Measurements from ENCODE around the gene HIVEP3. TPM values are rescaled to one million over a fixed set of nuclear protein-coding genes. Genes with fewer than 3 reads are reported as not detected.
A peak's percentile ranks its signal among the peaks of the same experiment; 100 is the strongest.
"Not testable (repeated sequence)": the region's sequence is repeated elsewhere in the genome, so short reads cannot be mapped to it uniquely, and the experiment has no call there.

HIVEP3 gene
- total and polyA plus RNA-seq, 3 donors from 2014 or later, result 4.8 to 7.3 (median 7.2) TPM

DNA sequence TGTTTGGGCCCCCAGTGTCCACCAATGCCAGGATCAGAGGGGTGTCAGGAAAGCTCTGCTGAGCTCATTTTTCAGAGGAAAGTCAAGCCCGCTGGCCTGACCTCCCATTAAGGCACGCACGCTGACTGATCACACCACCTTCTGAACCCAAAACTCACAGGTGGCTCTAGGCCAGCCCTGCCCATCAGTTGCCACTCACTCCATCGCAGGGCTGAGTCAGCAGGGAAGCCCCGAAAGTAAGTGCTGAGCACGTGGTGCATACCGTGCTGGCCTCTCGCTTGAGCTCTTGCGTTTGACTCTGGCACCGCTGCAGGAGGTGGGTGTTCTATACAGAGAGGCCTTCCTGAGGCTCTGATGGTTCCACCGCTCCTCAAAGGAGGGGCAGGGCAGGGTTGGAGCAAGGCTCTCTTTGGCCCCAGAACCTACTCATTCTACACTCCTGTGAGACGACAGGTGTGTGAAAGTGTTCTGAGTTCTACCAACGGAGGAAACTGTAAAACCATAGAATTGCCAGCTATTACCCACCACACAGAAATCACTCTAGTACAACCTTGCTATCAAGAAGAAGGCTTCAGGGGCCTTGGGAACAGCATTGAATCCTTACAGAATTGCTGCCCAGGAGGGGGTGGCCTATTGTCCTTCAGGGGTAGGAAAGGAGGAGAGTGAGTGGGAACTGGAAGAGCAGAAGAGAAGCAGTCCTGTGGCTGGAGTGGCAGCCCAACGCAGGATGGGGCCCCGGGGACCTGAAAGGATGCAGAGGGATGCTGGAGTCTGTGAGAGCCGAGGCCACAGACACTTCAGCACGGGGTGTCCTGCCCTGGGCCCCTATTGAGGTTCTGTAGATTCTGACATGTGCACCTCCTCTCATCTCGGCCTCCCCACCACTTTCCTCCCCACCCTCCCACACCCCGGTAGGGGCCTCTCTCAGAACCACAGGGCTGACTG lies 219.5 kb downstream of the HIVEP3 start:
- no peaks in the 10 kb centered on the region for H3K27me3 ChIP-seq
- no peak overlapping the region for H3K4me3 ChIP-seq
- DNase-seq, result no peak
- intact Hi-C loops (cut with DNase I; ENCODE audit: low total_unique reads), result no loop called here
- TF ChIP-seq, protein P1, sequence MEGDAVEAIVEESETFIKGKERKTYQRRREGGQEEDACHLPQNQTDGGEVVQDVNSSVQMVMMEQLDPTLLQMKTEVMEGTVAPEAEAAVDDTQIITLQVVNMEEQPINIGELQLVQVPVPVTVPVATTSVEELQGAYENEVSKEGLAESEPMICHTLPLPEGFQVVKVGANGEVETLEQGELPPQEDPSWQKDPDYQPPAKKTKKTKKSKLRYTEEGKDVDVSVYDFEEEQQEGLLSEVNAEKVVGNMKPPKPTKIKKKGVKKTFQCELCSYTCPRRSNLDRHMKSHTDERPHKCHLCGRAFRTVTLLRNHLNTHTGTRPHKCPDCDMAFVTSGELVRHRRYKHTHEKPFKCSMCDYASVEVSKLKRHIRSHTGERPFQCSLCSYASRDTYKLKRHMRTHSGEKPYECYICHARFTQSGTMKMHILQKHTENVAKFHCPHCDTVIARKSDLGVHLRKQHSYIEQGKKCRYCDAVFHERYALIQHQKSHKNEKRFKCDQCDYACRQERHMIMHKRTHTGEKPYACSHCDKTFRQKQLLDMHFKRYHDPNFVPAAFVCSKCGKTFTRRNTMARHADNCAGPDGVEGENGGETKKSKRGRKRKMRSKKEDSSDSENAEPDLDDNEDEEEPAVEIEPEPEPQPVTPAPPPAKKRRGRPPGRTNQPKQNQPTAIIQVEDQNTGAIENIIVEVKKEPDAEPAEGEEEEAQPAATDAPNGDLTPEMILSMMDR (IDR thresholded peaks at IDR 0.05), result no peak
- no peak for TF ChIP-seq POLR2A (IDR thresholded peaks at IDR 0.05)
- H3K27ac ChIP-seq, result no peak overlapping the region
- no peaks in the 10 kb centered on the region for H3K36me3 ChIP-seq (ENCODE audit: low read depth, missing control alignments)
- no peaks in the 10 kb centered on the region for H3K9me3 ChIP-seq
- WGBS, 2 donors, result 91 to 95% methylated on average over 19 of the region's 19 CpGs
- H3K4me1 ChIP-seq, result no peaks in the 10 kb centered on the region

- intact Hi-C loops (cut with DNase I; ENCODE audit: low total_unique reads), result no loop called here
- TF ChIP-seq, protein P1 (IDR thresholded peaks at IDR 0.05), result no peak
- TF ChIP-seq POLR2A (IDR thresholded peaks at IDR 0.05), result no peak
- Histone ChIP-seq H3K27ac (no peak overlapping the region), H3K27me3 (no peaks in the 10 kb centered on the region), H3K4me3 (no peak overlapping the region), H3K36me3 (ENCODE audit: low read depth, missing control alignments) (no peaks in the 10 kb centered on the region), H3K4me1 (no peaks in the 10 kb centered on the region), H3K9me3 (no peaks in the 10 kb centered on the region)
- no peak for DNase-seq
- WGBS, 2 donors, result 85% methylated on average over 3 to 9 of the region's 9 CpGs
Observed at GRCh38 chr1:41696381-41696780, 222.3 kb downstream of the HIVEP3 start.

DNA sequence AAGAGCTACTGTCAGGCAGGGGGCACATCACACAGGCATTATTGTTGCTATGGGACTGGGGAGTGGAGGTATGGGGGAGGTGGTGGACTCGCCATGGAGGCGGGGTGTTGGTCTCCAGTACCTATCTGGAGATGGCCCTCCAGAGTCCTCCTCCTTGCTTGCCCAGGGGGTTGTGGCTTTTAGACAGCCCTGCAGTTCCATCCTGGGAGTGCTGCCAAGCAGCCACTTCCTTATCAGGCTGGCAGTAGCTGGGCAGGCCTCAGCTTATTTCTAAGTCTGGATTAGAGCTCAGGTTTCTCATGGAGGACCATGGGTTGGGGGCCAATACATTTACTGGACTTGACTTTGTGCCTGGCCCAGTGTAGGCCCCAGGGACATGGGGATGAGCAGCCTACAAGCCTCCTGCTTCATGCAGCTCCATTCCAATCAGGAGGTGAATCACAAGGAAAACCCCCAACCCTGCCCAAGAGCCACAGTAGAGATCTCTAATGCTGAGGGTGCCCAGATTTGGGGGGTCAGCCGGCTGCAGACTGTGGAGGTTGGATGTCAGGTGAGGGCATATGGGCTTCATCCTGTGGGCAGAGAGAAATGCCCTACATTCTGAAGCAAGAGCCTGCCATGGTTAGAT lies 223.5 kb downstream of the HIVEP3 start:
- H3K4me1 ChIP-seq, result no peaks in the 10 kb centered on the region
- H3K9me3 ChIP-seq, result no peaks in the 10 kb centered on the region
- H3K36me3 ChIP-seq (ENCODE audit: low read depth, missing control alignments), result no peaks in the 10 kb centered on the region
- DNase-seq, result peak; percentile 76
- WGBS, 2 donors, result 73 to 100% methylated on average over 1 to 3 of the region's 3 CpGs
- no peak overlapping the region for H3K4me3 ChIP-seq
- no peaks in the 10 kb centered on the region for H3K27me3 ChIP-seq
- intact Hi-C loops (cut with DNase I; ENCODE audit: low total_unique reads), result no loop called here
- TF ChIP-seq, protein P1 (IDR thresholded peaks at IDR 0.05), result no peak
- no peak for TF ChIP-seq POLR2A (IDR thresholded peaks at IDR 0.05)
- H3K27ac ChIP-seq, result no peak overlapping the region

DNA sequence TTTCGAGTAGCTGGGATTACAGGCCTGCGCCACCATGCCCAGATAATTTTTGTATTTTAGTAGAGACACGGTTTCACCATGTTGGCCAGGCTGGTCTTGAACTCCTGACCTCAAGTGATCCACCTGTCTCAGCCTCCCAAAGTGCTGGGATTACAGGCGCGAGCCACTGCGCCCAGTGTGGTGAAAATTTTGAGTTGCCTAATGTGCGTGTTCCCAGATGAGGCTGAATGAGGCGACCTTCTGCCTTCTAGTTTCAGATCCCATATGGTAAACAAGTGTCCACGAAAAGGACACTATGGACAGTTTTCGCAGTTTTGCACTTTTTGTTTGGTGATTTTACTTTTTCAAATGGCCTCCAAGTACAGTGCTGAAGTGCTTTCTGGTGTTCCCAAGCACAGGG lies 226.8 kb downstream of the HIVEP3 start:
- 91 to 92% methylated on average over 10 of the region's 10 CpGs for WGBS, 2 donors
- H3K36me3 ChIP-seq (ENCODE audit: low read depth, missing control alignments); DNase-seq; intact Hi-C loops (cut with DNase I; ENCODE audit: low total_unique reads); H3K27ac ChIP-seq; H3K27me3 ChIP-seq; H3K4me1 ChIP-seq; H3K4me3 ChIP-seq; H3K9me3 ChIP-seq: not testable (repeated sequence)

- no peaks in the 10 kb centered on the region for H3K4me1 ChIP-seq
- no peaks in the 10 kb centered on the region for H3K27me3 ChIP-seq
- intact Hi-C loops (cut with DNase I; ENCODE audit: low total_unique reads), result no loop called here
- TF ChIP-seq, protein P1 (IDR thresholded peaks at IDR 0.05), result no peak
- no peak for TF ChIP-seq POLR2A (IDR thresholded peaks at IDR 0.05)
- H3K4me3 ChIP-seq, result no peak overlapping the region
- no peaks in the 10 kb centered on the region for H3K36me3 ChIP-seq (ENCODE audit: low read depth, missing control alignments)
- DNase-seq, result no peak
- no peak overlapping the region for H3K27ac ChIP-seq
- WGBS, 2 donors, result 84 to 92% methylated on average over 2 of the region's 2 CpGs
- no peaks in the 10 kb centered on the region for H3K9me3 ChIP-seq
Observed at GRCh38 chr1:41691424-41691823, 227.3 kb downstream of the HIVEP3 start.
